HepG2 (cell line): ENCODE data around the gene DCTN2. TPM values are rescaled to one million over a fixed set of nuclear protein-coding genes. Genes with fewer than 3 reads are reported as not detected.

ENCODE experiments used
- AKAP8 ChIP-seq: sonication (generic); formaldehyde crosslinking; IDR thresholded peaks from 2 replicates; pipeline ENCODE4 v1.5.1; 2020; ENCODE audit warnings: mild to moderate bottlenecking, missing genetic modification reagents
- DR1 ChIP-seq: sonication (generic); formaldehyde crosslinking; IDR thresholded peaks from 2 replicates; pipeline ENCODE4 v1.8.0; 2021; ENCODE audit warnings: mild to moderate bottlenecking, missing genetic modification reagents, inconsistent platforms
- GPN1 ChIP-seq: sonication (generic); formaldehyde crosslinking; IDR thresholded peaks from 2 replicates; pipeline ENCODE4 v1.5.1; 2020; ENCODE audit warnings: missing genetic modification reagents, borderline replicate concordance
- GZF1 ChIP-seq: sonication (generic); formaldehyde crosslinking; IDR thresholded peaks from 2 replicates; pipeline ENCODE4 v1.5.1; 2020; ENCODE audit warnings: mild to moderate bottlenecking, missing genetic modification reagents
- HNRNPUL1 ChIP-seq: fragments of 200-400 bp; formaldehyde crosslinking; IDR thresholded peaks from 2 replicates; pipeline ENCODE4 v1.6.1; 2017; ENCODE audit warnings: low read depth, mild to moderate bottlenecking, low read length, moderate library complexity
- KAT8 ChIP-seq: IDR thresholded peaks from 2 replicates; pipeline ENCODE4 v1.6.1; 2016; ENCODE audit warnings: missing genetic modification reagents, missing compliant biosample characterization
- KDM1A ChIP-seq: IDR thresholded peaks from 2 replicates; pipeline ENCODE4 v1.6.1; 2016; ENCODE audit warnings: missing compliant biosample characterization
- KDM5B ChIP-seq: sonication (generic); formaldehyde crosslinking; IDR thresholded peaks from 2 replicates; pipeline ENCODE4 v1.4.0; 2020; ENCODE audit warnings: missing genetic modification reagents, mild to moderate bottlenecking, borderline replicate concordance
- MAFF ChIP-seq: IDR thresholded peaks from 2 replicates; pipeline ENCODE4 v1.6.1; 2011; ENCODE audit warnings: low read depth, low read length, improper control_type of control experiment
- MED13 ChIP-seq: sonication (generic); formaldehyde crosslinking; IDR thresholded peaks from 2 replicates; pipeline ENCODE4 v1.5.0; 2020; ENCODE audit warnings: missing genetic modification reagents
- PCBP1 ChIP-seq: fragments of 200-400 bp; formaldehyde crosslinking; IDR thresholded peaks from 2 replicates; pipeline ENCODE4 v1.6.1; 2017; ENCODE audit warnings: mild to moderate bottlenecking, low read depth, low read length, borderline replicate concordance
- SMAD3 ChIP-seq: sonication (generic); formaldehyde crosslinking; IDR thresholded peaks from 2 replicates; pipeline ENCODE4 v1.4.0; 2020; ENCODE audit warnings: missing genetic modification reagents
- WIZ ChIP-seq: sonication (generic); formaldehyde crosslinking; IDR thresholded peaks from 2 replicates; pipeline ENCODE4 v1.5.1; 2020; ENCODE audit warnings: mild to moderate bottlenecking, missing genetic modification reagents
- ZBTB7A ChIP-seq: sonication (generic); formaldehyde crosslinking; IDR thresholded peaks from 2 replicates; pipeline ENCODE4 v1.8.0; 2022; ENCODE audit warnings: mild to moderate bottlenecking, missing genetic modification reagents
- ZFP36L2 ChIP-seq: sonication (generic); formaldehyde crosslinking; IDR thresholded peaks from 2 replicates; pipeline ENCODE4 v1.4.0; 2020; ENCODE audit warnings: missing genetic modification reagents
- ZFP82 ChIP-seq: sonication (generic); formaldehyde crosslinking; IDR thresholded peaks from 2 replicates; pipeline ENCODE4 v1.5.1; 2020; ENCODE audit warnings: mild to moderate bottlenecking, missing genetic modification reagents, borderline replicate concordance
- ZMAT3 ChIP-seq: sonication (generic); formaldehyde crosslinking; conservative IDR thresholded peaks from 2 replicates; pipeline ENCODE4 v1.7.0; 2021; ENCODE audit warnings: missing genetic modification reagents
- ZNF263 ChIP-seq: sonication (generic); formaldehyde crosslinking; IDR thresholded peaks from 2 replicates; pipeline ENCODE4 v1.4.0; 2020; ENCODE audit warnings: missing genetic modification reagents
- ZNF331 ChIP-seq: sonication (generic); formaldehyde crosslinking; IDR thresholded peaks from 2 replicates; pipeline ENCODE4 v1.4.0; 2020; ENCODE audit warnings: missing genetic modification reagents
- ZNF33B ChIP-seq: sonication (generic); formaldehyde crosslinking; IDR thresholded peaks from 2 replicates; pipeline ENCODE4 v1.5.1; 2020; ENCODE audit warnings: mild to moderate bottlenecking, missing genetic modification reagents
- ZNF678 ChIP-seq: sonication (generic); formaldehyde crosslinking; IDR thresholded peaks from 2 replicates; pipeline ENCODE4 v1.4.0; 2020; ENCODE audit warnings: mild to moderate bottlenecking, missing genetic modification reagents
- ZNF709 ChIP-seq: sonication (generic); formaldehyde crosslinking; IDR thresholded peaks from 2 replicates; pipeline ENCODE4 v1.5.0; 2020; ENCODE audit warnings: mild to moderate bottlenecking, missing genetic modification reagents
- ZNF772 ChIP-seq: sonication (generic); formaldehyde crosslinking; IDR thresholded peaks from 2 replicates; pipeline ENCODE4 v1.5.0; 2020; ENCODE audit warnings: mild to moderate bottlenecking, missing genetic modification reagents
- polyA plus RNA-seq, 8 experiments: library from polyadenylated mRNA; depleted of rRNA in 3 of 8; stranded (reverse) in 7 of 8; unstranded in 1 of 8; fragments of >200 nt; fragmentation: Illumina TruSeq in 4 of 8; extraction: Trizol in 4 of 8; gene quantifications; 2 replicates each; pipeline versions ENCODE4 v1.2.1 to v1.2.3, GENCODE V29; 2011 to 2016; ENCODE audit warnings: low read depth in 4 of 8, missing spikeins in 1 of 8, mixed read lengths in 1 of 8; ENCODE audit not compliant: insufficient read depth in 1 of 8
- total RNA-seq, 5 experiments: library from RNA; depleted of rRNA; stranded (reverse); fragments of >200 nt; fragmentation: Illumina TruSeq; extraction: Trizol; gene quantifications; 2 replicates each; pipeline ENCODE4 v1.2.3, GENCODE V29; 2016; ENCODE audit warnings: low read depth in 1 of 5
- TF ChIP-seq, protein P1 (sequence below): sonication (generic); formaldehyde crosslinking; conservative IDR thresholded peaks from 2 replicates; pipeline ENCODE4 v1.8.0; 2022; ENCODE audit warnings: mild to moderate bottlenecking, moderate library complexity, missing genetic modification reagents
- TF ChIP-seq, protein P2 (sequence below): sonication (generic); formaldehyde crosslinking; IDR thresholded peaks from 2 replicates; pipeline ENCODE4 v1.5.0; 2020; ENCODE audit warnings: mild to moderate bottlenecking, low read depth, missing genetic modification reagents, borderline replicate concordance
- TF ChIP-seq, protein P3 (sequence below): sonication (generic); formaldehyde crosslinking; IDR thresholded peaks from 2 replicates; pipeline ENCODE4 v1.8.0; 2022; ENCODE audit warnings: missing genetic modification reagents, mild to moderate bottlenecking, inconsistent platforms, borderline replicate concordance
- TF ChIP-seq, protein P4 (sequence below): sonication (generic); formaldehyde crosslinking; IDR thresholded peaks from 2 replicates; pipeline ENCODE4 v1.8.0; 2023; ENCODE audit warnings: mild to moderate bottlenecking, missing genetic modification reagents

Gene DCTN2
- total and polyA plus RNA-seq, 2 of the 13 experiments (the other 11 are each of a cell fraction or from before 2014, with no cell fraction given): 72.0 to 77.4 TPM

DNA sequence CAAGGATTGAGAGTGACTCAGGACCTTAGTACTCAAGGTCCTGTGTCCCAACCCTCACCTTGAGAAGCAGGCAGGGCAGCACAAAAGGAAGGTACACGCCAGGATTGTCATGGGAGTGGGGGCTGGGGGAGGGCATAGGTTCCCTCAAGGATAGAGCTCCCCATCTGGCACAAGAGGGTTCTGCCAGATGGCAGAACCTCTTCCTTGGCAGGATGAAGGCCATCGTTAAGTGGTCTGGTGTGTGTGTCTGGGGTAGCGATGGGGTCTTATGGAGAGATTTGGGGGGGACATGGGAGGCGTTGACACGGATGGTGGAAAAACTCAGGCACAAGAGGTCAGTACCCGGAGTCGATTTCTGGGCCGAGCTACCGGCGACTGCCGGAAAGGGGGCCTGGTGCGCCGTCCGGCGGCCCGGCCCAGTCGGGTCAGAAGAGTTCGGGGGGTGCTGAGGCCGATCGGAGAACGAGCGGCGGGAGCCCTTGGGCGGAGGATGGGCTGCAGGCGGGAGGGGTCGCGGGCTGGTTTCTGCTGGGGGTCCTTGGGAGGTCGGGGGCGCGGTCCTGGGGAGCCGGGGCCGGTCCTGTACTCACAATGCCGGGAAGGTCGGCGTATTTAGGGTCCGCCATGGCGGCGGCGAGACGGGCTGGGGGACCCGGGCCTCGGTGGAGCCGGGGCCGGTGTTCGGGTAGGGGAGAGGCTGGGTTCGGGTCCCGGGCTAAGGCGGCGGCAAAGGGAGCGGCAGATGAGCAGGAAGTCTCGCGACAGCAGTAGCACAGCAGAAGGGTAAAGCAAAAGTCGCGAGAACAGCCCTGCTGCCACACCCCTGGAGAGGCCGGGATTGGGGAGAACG lies at the start of gene DCTN2 (continued):
- TF ChIP-seq, protein P1, sequence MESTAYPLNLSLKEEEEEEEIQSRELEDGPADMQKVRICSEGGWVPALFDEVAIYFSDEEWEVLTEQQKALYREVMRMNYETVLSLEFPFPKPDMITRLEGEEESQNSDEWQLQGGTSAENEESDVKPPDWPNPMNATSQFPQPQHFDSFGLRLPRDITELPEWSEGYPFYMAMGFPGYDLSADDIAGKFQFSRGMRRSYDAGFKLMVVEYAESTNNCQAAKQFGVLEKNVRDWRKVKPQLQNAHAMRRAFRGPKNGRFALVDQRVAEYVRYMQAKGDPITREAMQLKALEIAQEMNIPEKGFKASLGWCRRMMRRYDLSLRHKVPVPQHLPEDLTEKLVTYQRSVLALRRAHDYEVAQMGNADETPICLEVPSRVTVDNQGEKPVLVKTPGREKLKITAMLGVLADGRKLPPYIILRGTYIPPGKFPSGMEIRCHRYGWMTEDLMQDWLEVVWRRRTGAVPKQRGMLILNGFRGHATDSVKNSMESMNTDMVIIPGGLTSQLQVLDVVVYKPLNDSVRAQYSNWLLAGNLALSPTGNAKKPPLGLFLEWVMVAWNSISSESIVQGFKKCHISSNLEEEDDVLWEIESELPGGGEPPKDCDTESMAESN: peak; percentile 32; the same call in 1 of the 2 replicates
- no peak for TF ChIP-seq ZNF331
- TF ChIP-seq ZNF33B (CRISPR knock-in tag): no peak
- no peak for TF ChIP-seq ZBTB7A
- no peak for TF ChIP-seq ZNF678 (CRISPR knock-in tag)
- TF ChIP-seq, protein P2, sequence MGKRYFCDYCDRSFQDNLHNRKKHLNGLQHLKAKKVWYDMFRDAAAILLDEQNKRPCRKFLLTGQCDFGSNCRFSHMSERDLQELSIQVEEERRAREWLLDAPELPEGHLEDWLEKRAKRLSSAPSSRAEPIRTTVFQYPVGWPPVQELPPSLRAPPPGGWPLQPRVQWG (CRISPR knock-in tag): no peak
- peak; percentile 66 for TF ChIP-seq KAT8
- TF ChIP-seq, protein P3, sequence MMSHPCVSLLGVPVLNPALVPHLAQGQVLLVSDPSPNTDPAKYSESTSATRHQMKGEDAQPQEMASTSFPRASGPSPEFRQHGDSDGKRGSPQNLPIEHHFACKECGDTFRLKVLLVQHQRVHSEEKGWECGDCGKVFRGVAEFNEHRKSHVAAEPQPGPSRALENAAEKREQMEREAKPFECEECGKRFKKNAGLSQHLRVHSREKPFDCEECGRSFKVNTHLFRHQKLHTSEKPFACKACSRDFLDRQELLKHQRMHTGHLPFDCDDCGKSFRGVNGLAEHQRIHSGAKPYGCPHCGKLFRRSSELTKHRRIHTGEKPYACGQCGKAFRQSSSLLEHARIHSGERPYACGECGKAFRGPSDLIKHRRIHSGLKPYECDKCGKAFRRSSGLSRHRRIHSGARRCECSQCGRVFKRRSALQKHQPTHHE (CRISPR knock-in tag): no peak
- TF ChIP-seq GZF1 (CRISPR knock-in tag): no peak
- peak; percentile 49; the same call in 1 of the 2 replicates for TF ChIP-seq SMAD3 (CRISPR knock-in tag)
- no peak for TF ChIP-seq ZNF772 (CRISPR knock-in tag)
- no peak for TF ChIP-seq KDM1A (CRISPR knock-in tag)
- TF ChIP-seq, protein P4, sequence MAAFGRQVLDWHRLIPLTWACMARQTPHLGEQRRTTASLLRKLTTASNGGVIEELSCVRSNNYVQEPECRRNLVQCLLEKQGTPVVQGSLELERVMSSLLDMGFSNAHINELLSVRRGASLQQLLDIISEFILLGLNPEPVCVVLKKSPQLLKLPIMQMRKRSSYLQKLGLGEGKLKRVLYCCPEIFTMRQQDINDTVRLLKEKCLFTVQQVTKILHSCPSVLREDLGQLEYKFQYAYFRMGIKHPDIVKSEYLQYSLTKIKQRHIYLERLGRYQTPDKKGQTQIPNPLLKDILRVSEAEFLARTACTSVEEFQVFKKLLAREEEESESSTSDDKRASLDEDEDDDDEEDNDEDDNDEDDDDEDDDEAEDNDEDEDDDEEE: no peak
- no peak for TF ChIP-seq AKAP8 (CRISPR knock-in tag)
- no peak for TF ChIP-seq PCBP1
- TF ChIP-seq GPN1 (CRISPR knock-in tag): no peak
- 0 out of 2 replicates have a peak, but pooled peaks have one; percentile 35 for TF ChIP-seq ZNF709 (CRISPR knock-in tag)
- no peak for TF ChIP-seq ZFP36L2
- no peak for TF ChIP-seq ZMAT3 (CRISPR knock-in tag)
- TF ChIP-seq WIZ (CRISPR knock-in tag): no peak
- no peak for TF ChIP-seq MED13
- TF ChIP-seq DR1 (CRISPR knock-in tag): no peak
- TF ChIP-seq MAFF: no peak
- TF ChIP-seq ZNF263 (CRISPR knock-in tag): no peak
- TF ChIP-seq KDM5B (CRISPR knock-in tag): peak; percentile 56; the same call in 1 of the 2 replicates
- no peak for TF ChIP-seq HNRNPUL1
- peak; percentile 47; the same call in 1 of the 2 replicates for TF ChIP-seq ZFP82 (CRISPR knock-in tag)
